ENCODE measurements around the gene LRRN1.

LRRN1 gene

GRCh38 chr3:3806092-3806491 lies 6.9 kb downstream of the LRRN1 start:
- TF ChIP-seq, protein P1, sequence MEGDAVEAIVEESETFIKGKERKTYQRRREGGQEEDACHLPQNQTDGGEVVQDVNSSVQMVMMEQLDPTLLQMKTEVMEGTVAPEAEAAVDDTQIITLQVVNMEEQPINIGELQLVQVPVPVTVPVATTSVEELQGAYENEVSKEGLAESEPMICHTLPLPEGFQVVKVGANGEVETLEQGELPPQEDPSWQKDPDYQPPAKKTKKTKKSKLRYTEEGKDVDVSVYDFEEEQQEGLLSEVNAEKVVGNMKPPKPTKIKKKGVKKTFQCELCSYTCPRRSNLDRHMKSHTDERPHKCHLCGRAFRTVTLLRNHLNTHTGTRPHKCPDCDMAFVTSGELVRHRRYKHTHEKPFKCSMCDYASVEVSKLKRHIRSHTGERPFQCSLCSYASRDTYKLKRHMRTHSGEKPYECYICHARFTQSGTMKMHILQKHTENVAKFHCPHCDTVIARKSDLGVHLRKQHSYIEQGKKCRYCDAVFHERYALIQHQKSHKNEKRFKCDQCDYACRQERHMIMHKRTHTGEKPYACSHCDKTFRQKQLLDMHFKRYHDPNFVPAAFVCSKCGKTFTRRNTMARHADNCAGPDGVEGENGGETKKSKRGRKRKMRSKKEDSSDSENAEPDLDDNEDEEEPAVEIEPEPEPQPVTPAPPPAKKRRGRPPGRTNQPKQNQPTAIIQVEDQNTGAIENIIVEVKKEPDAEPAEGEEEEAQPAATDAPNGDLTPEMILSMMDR (IDR thresholded peaks at IDR 0.05; ENCODE audit: low read depth, low read length, missing control alignments): no peak
- DNase-seq (ENCODE audit: low read depth): no peak
- H3K4me3 ChIP-seq (ENCODE audit: low read depth, low read length): no peak overlapping the region

DNA sequence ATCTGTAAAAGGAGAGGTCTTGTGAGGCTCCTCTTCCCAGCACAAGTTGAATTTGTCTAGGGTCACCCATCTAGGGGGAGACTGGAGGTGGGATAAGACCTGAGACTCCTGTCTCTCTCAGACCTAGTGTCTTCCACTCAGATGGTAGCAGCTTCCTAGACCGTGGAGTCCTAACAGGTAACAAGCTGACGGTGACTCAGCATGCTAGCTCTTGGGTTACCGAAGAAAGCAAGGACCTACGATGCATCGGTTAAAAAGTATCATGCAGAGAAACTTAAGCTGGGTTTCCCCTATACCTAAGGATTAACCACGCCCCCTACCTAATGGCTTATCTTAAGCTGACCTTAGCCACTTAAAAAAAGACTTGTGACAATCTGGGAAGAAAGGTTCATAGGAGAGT lies 7.6 kb downstream of the LRRN1 start:
- no peak overlapping the region for H3K4me3 ChIP-seq (ENCODE audit: low read depth, low read length)
- TF ChIP-seq, protein P1 (IDR thresholded peaks at IDR 0.05; ENCODE audit: low read depth, low read length, missing control alignments): no peak
- DNase-seq (ENCODE audit: low read depth): no peak

- TF ChIP-seq, protein P1 (IDR thresholded peaks at IDR 0.05; ENCODE audit: low read depth, low read length, missing control alignments): no peak
- DNase-seq (ENCODE audit: low read depth): no peak
- no peak overlapping the region for H3K4me3 ChIP-seq (ENCODE audit: low read depth, low read length)
Measured at GRCh38 chr3:3813013-3813412, 13.8 kb downstream of the LRRN1 start.

GRCh38 chr3:3815206-3815605 lies 16.0 kb downstream of the LRRN1 start:
- no peak overlapping the region for H3K4me3 ChIP-seq (ENCODE audit: low read depth, low read length)
- DNase-seq (ENCODE audit: low read depth): no peak
- TF ChIP-seq, protein P1 (IDR thresholded peaks at IDR 0.05; ENCODE audit: low read depth, low read length, missing control alignments): no peak

DNA sequence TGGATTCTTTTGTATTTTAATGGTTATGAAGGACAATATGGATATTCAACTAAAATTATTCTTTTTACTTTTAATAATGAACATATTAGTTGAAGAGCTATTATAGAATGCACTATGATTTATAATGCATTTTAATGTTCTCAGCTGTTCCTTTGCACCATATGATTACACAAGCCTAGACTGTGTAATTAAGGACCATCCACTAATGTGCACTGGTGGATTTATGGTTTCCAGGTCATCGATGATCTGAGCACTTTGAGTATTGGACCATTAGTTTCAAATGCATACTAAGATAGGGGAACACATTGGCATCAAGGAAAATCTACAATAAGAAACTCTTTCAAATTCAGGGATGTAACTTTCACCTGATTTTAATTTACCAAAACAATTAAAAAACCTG lies 16.8 kb downstream of the LRRN1 start:
- no peak for DNase-seq (ENCODE audit: low read depth)
- TF ChIP-seq, protein P1 (IDR thresholded peaks at IDR 0.05; ENCODE audit: low read depth, low read length, missing control alignments): no peak
- no peak overlapping the region for H3K4me3 ChIP-seq (ENCODE audit: low read depth, low read length)

- TF ChIP-seq, protein P1 (IDR thresholded peaks at IDR 0.05; ENCODE audit: low read depth, low read length, missing control alignments): no peak
- DNase-seq (ENCODE audit: low read depth): no peak
- no peak overlapping the region for H3K4me3 ChIP-seq (ENCODE audit: low read depth, low read length)
Measured at GRCh38 chr3:3817865-3818264, 18.6 kb downstream of the LRRN1 start.

GRCh38 chr3:3821777-3822176 lies 22.5 kb downstream of the LRRN1 start:
- TF ChIP-seq, protein P1 (IDR thresholded peaks at IDR 0.05; ENCODE audit: low read depth, low read length, missing control alignments): no peak
- H3K4me3 ChIP-seq (ENCODE audit: low read depth, low read length): no peak overlapping the region
- DNase-seq (ENCODE audit: low read depth): no peak
